ENCODE measurements around the gene ZNF350. TPM values are rescaled to one million over a fixed set of nuclear protein-coding genes. Genes with fewer than 3 reads are reported as not detected.
"Not testable (repeated sequence)": the region's sequence is repeated elsewhere in the genome, so short reads cannot be mapped to it uniquely, and the experiment has no call there.

ZNF350 gene
- total RNA-seq, 3 donors from 2014 or later, result 6.9 to 7.2 (median 7.1) TPM

- no peaks in the 10 kb centered on the region for H3K27me3 Mint-ChIP-seq (ENCODE audit: low read depth)
- ATAC-seq (no peak), DNase-seq (no peak)
- H3K4me3 Mint-ChIP-seq, result no peak overlapping the region
- H3K9me3 Mint-ChIP-seq, result peaks cover 56% of the 10 kb centered on the region
- H3K36me3 Mint-ChIP-seq (ENCODE audit: insufficient read depth), result peaks cover 58% of the 10 kb centered on the region
- H3K4me1 Mint-ChIP-seq (ENCODE audit: low read depth), result peaks cover 19% of the 10 kb centered on the region
Observed at GRCh38 chr19:51983361-51983760, 3.3 kb downstream of the ZNF350 start.

GRCh38 chr19:51980926-51981325 lies 5.7 kb downstream of the ZNF350 start:
- not testable (repeated sequence) for H3K4me3 Mint-ChIP-seq; H3K27me3 Mint-ChIP-seq (ENCODE audit: low read depth); ATAC-seq; H3K4me1 Mint-ChIP-seq (ENCODE audit: low read depth); DNase-seq
- Mint-ChIP-seq H3K36me3 (ENCODE audit: insufficient read depth) (peaks cover 65% of the 10 kb centered on the region), H3K9me3 (peaks cover 66% of the 10 kb centered on the region)

- H3K36me3 Mint-ChIP-seq (ENCODE audit: insufficient read depth), result peaks cover 62% of the 10 kb centered on the region
- no peak for DNase-seq
- no peak overlapping the region for H3K4me3 Mint-ChIP-seq
- peaks cover 63% of the 10 kb centered on the region for H3K9me3 Mint-ChIP-seq
- H3K27me3 Mint-ChIP-seq (ENCODE audit: low read depth), result no peaks in the 10 kb centered on the region
- ATAC-seq, result no peak
- peaks cover 4% of the 10 kb centered on the region for H3K4me1 Mint-ChIP-seq (ENCODE audit: low read depth)
Observed at GRCh38 chr19:51980116-51980736, 6.4 kb downstream of the ZNF350 start.

- no peak overlapping the region for H3K4me3 Mint-ChIP-seq
- H3K36me3 Mint-ChIP-seq (ENCODE audit: insufficient read depth), result peaks cover 73% of the 10 kb centered on the region
- peaks cover 71% of the 10 kb centered on the region for H3K9me3 Mint-ChIP-seq
- H3K4me1 Mint-ChIP-seq (ENCODE audit: low read depth), result peaks cover 2% of the 10 kb centered on the region
- H3K27me3 Mint-ChIP-seq (ENCODE audit: low read depth), result no peaks in the 10 kb centered on the region
- no peak for DNase-seq
- no peak for ATAC-seq
Observed at GRCh38 chr19:51978882-51979281, 7.8 kb downstream of the ZNF350 start.

GRCh38 chr19:51977346-51977745 lies 9.3 kb downstream of the ZNF350 start:
- Mint-ChIP-seq H3K4me3 (no peak overlapping the region), H3K4me1 (ENCODE audit: low read depth) (no peaks in the 10 kb centered on the region), H3K27me3 (ENCODE audit: low read depth) (no peaks in the 10 kb centered on the region), H3K9me3 (peaks cover 65% of the 10 kb centered on the region), H3K36me3 (ENCODE audit: insufficient read depth) (peaks cover 75% of the 10 kb centered on the region)
- ATAC-seq (no peak), DNase-seq (no peak)

GRCh38 chr19:51976852-51977251 lies 9.8 kb downstream of the ZNF350 start:
- no peak for ATAC-seq
- H3K36me3 Mint-ChIP-seq (ENCODE audit: insufficient read depth), result peaks cover 78% of the 10 kb centered on the region
- no peak overlapping the region for H3K4me3 Mint-ChIP-seq
- no peaks in the 10 kb centered on the region for H3K27me3 Mint-ChIP-seq (ENCODE audit: low read depth)
- peaks cover 67% of the 10 kb centered on the region for H3K9me3 Mint-ChIP-seq
- DNase-seq, result no peak
- no peaks in the 10 kb centered on the region for H3K4me1 Mint-ChIP-seq (ENCODE audit: low read depth)

- peaks cover 68% of the 10 kb centered on the region for H3K9me3 Mint-ChIP-seq
Observed at GRCh38 chr19:51975787-51976186, 10.9 kb downstream of the ZNF350 start.

GRCh38 chr19:51971624-51972023 lies 15.0 kb downstream of the ZNF350 start:
- Mint-ChIP-seq H3K4me1 (ENCODE audit: low read depth) (no peaks in the 10 kb centered on the region), H3K4me3 (no peak overlapping the region), H3K36me3 (ENCODE audit: insufficient read depth) (peaks cover 78% of the 10 kb centered on the region), H3K9me3 (peaks cover 53% of the 10 kb centered on the region), H3K27me3 (ENCODE audit: low read depth) (no peaks in the 10 kb centered on the region)
- ATAC-seq (no peak), DNase-seq (no peak)

More at GRCh38 chr19:51975787-51976186, 10.9 kb downstream of the ZNF350 start:
- H3K4me1 Mint-ChIP-seq (ENCODE audit: low read depth); DNase-seq; H3K27me3 Mint-ChIP-seq (ENCODE audit: low read depth); H3K4me3 Mint-ChIP-seq; ATAC-seq: not testable (repeated sequence)
- H3K36me3 Mint-ChIP-seq (ENCODE audit: insufficient read depth), result peaks cover 79% of the 10 kb centered on the region

- no peaks in the 10 kb centered on the region for H3K4me1 Mint-ChIP-seq (ENCODE audit: low read depth)
- DNase-seq, result no peak
- no peaks in the 10 kb centered on the region for H3K27me3 Mint-ChIP-seq (ENCODE audit: low read depth)
- peaks cover 50% of the 10 kb centered on the region for H3K9me3 Mint-ChIP-seq
- peaks cover 76% of the 10 kb centered on the region for H3K36me3 Mint-ChIP-seq (ENCODE audit: insufficient read depth)
- H3K4me3 Mint-ChIP-seq, result no peak overlapping the region
- no peak for ATAC-seq
Observed at GRCh38 chr19:51970718-51971117, 15.9 kb downstream of the ZNF350 start.

GRCh38 chr19:51965583-51965982 lies 21.1 kb downstream of the ZNF350 start:
- Mint-ChIP-seq H3K4me1 (ENCODE audit: low read depth) (no peaks in the 10 kb centered on the region), H3K36me3 (ENCODE audit: insufficient read depth) (peaks cover 58% of the 10 kb centered on the region), H3K27me3 (ENCODE audit: low read depth) (no peaks in the 10 kb centered on the region), H3K9me3 (peaks cover 60% of the 10 kb centered on the region), H3K4me3 (no peak overlapping the region)
- no peak for ATAC-seq
- no peak for DNase-seq

- DNase-seq, result not testable (repeated sequence)
Observed at GRCh38 chr19:51960621-51961233, 25.9 kb downstream of the ZNF350 start.

GRCh38 chr19:51959791-51960190 lies 26.8 kb downstream of the ZNF350 start:
- Mint-ChIP-seq H3K4me3 (no peak overlapping the region), H3K9me3 (peaks cover 82% of the 10 kb centered on the region), H3K4me1 (ENCODE audit: low read depth) (no peaks in the 10 kb centered on the region), H3K36me3 (ENCODE audit: insufficient read depth) (peaks cover 33% of the 10 kb centered on the region), H3K27me3 (ENCODE audit: low read depth) (no peaks in the 10 kb centered on the region)
- DNase-seq (no peak), ATAC-seq (no peak)

More at GRCh38 chr19:51960621-51961233, 25.9 kb downstream of the ZNF350 start:
- not testable (repeated sequence) for H3K4me1 Mint-ChIP-seq (ENCODE audit: low read depth); ATAC-seq; H3K27me3 Mint-ChIP-seq (ENCODE audit: low read depth); H3K4me3 Mint-ChIP-seq
- peaks cover 82% of the 10 kb centered on the region for H3K9me3 Mint-ChIP-seq
- H3K36me3 Mint-ChIP-seq (ENCODE audit: insufficient read depth), result peaks cover 39% of the 10 kb centered on the region

GRCh38 chr19:51957846-51958245 lies 28.8 kb downstream of the ZNF350 start:
- Mint-ChIP-seq H3K36me3 (ENCODE audit: insufficient read depth) (peaks cover 25% of the 10 kb centered on the region), H3K9me3 (peaks cover 72% of the 10 kb centered on the region)
- H3K4me1 Mint-ChIP-seq (ENCODE audit: low read depth); DNase-seq; ATAC-seq; H3K4me3 Mint-ChIP-seq; H3K27me3 Mint-ChIP-seq (ENCODE audit: low read depth): not testable (repeated sequence)

GRCh38 chr19:51948975-51949374 lies 37.7 kb downstream of the ZNF350 start:
- Mint-ChIP-seq H3K27me3 (ENCODE audit: low read depth) (no peaks in the 10 kb centered on the region), H3K36me3 (ENCODE audit: insufficient read depth) (peaks cover 34% of the 10 kb centered on the region), H3K4me3 (no peak overlapping the region), H3K9me3 (peaks cover 58% of the 10 kb centered on the region), H3K4me1 (ENCODE audit: low read depth) (no peaks in the 10 kb centered on the region)
- ATAC-seq (no peak), DNase-seq (no peak)

GRCh38 chr19:51946602-51947001 lies 40.0 kb downstream of the ZNF350 start:
- no peaks in the 10 kb centered on the region for H3K4me1 Mint-ChIP-seq (ENCODE audit: low read depth)
- H3K36me3 Mint-ChIP-seq (ENCODE audit: insufficient read depth), result peaks cover 53% of the 10 kb centered on the region
- DNase-seq, result no peak
- H3K9me3 Mint-ChIP-seq, result peaks cover 71% of the 10 kb centered on the region
- ATAC-seq, result no peak
- no peak overlapping the region for H3K4me3 Mint-ChIP-seq
- no peaks in the 10 kb centered on the region for H3K27me3 Mint-ChIP-seq (ENCODE audit: low read depth)

All from activated T-cell treated with anti-CD3 and anti-CD28 coated beads, Interleukin-2, amount 50 U/mL, for 4 hours (primary cell).